8988T (cell line): ENCODE data around the gene C1orf210.

ENCODE experiments used
- DNase-seq: peaks from one replicate; pipeline ENCODE4 v3.0.0; 2011

The C1orf210 gene

GRCh38 chr1:43272576-43273571 is 12.5 kb downstream of the C1orf210 start:
- no peak for DNase-seq

GRCh38 chr1:43272161-43272560 is 13.2 kb downstream of the C1orf210 start:
- DNase-seq = no peak

DNA sequence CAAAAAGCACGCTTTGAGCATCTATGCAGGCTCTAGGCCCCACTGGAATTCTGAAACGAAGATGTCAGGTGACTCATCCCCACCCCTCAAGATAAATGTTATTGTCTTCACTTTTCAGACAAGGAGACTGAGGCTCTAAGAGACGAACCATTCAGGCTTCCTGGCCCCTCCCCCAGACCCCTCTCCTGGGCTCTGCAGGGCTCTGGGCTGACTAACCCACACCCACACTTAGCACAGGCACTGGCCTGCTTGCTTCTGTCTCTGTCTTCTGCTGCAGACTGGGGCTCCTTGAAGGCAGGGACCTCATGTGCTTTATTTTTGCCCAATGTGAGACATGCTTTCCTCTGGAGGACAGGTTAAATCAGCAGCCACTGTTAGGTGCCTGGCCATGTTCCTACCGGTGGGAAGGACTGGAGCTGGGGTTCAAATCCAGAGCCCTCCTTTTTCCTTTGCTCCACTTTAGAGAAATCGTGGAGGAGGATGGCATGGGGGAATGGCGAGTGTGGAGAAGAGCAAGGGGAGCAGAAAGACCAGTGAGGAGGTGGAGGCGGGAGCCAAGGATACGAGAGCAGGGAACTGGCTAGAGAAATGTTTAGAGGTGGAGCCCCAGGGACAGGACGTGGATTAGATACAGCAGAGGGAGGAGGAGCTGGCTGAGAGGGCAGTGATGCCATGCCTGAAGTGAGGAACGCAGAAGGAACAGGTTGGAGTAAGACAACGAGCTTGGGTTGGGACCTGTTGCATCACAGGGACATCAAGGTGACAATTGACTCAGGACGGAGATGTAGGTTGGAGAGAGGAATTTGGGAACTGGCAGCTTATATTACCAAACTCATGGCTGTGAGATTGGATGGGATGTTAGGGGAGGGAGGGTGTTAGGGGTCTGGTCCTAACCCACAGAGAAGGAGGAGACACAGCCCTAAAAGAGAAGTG is 13.9 kb downstream of the C1orf210 start:
- no peak for DNase-seq

DNA sequence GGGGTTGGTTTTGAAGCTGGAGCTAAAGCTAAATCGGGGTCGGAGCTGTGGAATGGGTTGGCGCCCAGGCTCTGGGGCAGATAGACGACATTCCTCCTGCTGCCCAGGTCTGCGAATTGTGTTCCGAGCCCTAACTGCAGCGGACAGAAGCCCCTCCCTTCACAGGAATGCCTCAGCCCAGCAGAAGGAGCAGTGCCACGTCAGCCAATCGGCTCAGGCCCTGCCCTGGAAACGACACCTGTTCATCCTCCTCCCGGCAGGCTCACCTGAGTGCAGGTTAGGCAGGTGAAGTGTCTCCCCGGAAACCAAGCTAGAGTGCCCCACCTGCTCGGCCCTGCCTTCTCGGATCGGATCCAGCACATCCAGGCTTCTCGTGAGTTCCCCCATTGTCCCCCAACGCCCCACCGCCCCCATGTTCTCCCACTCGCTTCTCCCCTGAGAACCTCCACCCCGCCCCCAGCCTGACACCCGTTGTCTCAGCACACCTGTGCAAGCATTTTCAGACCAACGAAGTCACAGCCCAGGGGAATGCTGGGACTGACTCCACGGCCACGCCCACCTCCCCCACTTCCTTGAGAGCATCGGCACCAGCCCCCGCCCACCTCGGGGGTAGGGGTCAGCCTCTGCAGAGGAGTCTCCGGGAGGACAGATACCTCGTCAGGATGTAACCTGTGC is 14.8 kb downstream of the C1orf210 start:
- no peak for DNase-seq

GRCh38 chr1:43269627-43270375 is 15.6 kb downstream of the C1orf210 start, which contains the start of gene TMEM125:
TMEM125 (plus strand) TSS chr1:43269983; CDS start chr1:43272723, 2,740 bp downstream.
- no peak for DNase-seq

GRCh38 chr1:43267818-43268425 is 17.5 kb downstream of the C1orf210 start:
- no peak for DNase-seq

- no peak for DNase-seq
Measured at GRCh38 chr1:43267291-43267805, 18.0 kb downstream of the C1orf210 start.

DNA sequence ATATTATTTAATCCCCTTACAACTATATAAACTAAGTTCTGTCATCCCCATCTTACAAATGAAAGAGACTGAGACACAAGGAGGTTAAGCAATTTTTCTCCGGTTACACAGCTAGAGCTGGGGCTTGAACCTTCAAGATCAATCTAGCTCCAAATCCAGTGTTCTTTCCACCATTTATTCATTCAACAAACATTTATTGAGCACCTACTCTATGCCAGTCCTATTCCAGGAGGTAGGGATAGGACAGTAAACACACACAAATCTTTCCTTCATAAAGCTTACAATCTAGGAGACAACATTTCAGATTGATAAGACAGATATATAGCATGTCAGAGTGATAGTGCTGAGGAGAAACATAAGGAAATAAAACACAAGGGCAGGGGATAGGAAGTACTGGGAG is 18.5 kb downstream of the C1orf210 start:
- DNase-seq = no peak

GRCh38 chr1:43265431-43265830 is 19.9 kb downstream of the C1orf210 start:
- DNase-seq = no peak

- DNase-seq = no peak
Measured at GRCh38 chr1:43258370-43258769, 27.0 kb downstream of the C1orf210 start.

DNA sequence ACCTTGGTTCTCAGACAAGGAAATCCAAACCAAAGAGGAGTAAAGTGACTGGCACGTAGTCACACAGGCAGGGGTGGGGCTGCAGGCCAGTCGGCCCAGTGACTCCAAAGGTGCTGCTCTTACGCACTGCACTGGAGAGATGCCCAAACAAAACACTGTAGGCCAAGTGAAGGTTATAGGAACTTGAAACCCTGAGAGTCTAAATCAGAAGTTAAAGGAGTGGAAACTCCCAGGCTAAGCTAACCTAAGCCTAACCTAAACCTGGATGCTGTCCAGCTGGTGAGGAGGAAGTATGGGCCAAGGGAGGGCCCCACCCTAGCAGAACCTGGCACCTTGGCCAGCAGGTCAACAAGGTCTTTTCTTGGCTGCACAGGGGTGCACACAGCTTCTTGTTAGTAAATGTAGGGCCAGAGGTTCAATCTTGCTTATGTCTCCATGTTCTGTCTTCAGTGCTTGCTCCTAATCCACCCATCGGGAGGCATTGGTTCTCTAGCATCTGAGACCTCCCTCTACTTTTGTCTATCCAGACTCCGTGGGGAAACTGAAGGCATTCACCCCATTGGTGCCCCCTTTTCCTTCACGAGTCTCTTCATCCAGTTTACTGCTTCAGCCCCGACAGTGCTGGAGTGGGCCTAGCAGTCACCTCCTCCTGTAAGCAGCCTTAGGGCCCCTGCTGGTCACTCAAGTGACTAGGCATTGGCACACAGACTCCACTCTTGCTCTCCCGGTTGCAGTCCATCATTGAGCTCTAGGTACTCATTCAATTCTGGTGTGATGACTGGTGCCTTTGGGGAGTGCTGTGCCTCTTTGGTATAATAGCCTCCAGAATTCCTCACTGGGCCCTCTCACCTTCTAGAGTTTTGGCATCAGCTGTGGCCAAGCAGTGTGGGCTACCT is 28.5 kb downstream of the C1orf210 start:
- DNase-seq = no peak

GRCh38 chr1:43255438-43256210 is 29.8 kb downstream of the C1orf210 start:
- DNase-seq = no peak

GRCh38 chr1:43253876-43254275 is 31.5 kb downstream of the C1orf210 start:
- DNase-seq = no peak

- no peak for DNase-seq
Measured at GRCh38 chr1:43253173-43253572, 32.2 kb downstream of the C1orf210 start.

GRCh38 chr1:43252225-43252624 is 33.2 kb downstream of the C1orf210 start:
- DNase-seq = no peak

GRCh38 chr1:43251024-43251423 is 34.4 kb downstream of the C1orf210 start:
- DNase-seq = no peak

DNA sequence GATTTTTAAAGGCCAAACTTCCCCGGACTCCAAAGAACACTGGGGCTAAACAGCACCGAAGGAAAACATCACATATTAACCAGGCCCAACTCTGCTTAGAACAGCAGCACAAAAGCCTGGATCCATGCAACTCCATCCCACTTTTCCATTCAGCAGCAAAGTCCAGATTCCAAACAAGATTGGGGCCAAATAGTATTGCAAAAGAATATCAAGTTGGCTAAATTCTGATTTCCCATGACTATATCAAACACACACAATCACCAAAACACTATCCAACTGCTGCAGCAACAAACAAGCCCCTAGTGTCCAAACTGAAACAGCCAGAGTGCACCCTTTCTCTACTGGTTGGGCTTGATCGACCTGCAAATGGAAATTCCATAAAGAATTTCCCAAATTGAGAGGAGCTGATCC is 35.0 kb downstream of the C1orf210 start:
- DNase-seq = no peak

DNA sequence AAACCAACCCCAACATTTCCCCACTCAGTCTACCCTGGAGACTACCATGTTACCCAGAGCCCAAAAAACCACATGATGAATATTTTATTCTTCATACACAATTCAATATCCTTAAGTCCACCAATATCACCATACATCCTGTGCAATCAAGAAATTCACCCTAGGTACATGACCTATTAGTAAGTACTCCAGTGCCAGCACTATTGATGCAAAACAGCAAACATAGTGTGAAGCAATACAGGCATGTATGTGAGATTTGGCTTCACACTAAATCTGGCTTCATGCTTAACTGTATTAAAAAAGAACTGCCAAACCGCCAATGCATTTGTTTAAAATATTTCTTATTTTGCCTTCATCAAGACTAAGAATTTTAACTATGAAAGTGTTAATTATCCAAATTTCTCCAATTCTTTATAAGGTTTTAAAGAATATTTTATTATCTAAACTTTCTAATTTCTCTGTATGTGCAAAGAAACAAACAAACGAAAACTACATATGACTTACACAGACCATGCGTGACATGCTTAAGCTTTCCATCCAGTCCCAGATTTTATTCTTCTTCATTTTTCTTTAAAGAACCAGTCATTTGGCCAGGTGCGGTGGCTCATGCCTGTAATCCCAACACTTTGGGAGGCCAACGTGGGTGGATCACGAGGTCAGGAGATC is 38.0 kb downstream of the C1orf210 start:
- no peak for DNase-seq
